ENCODE data around the gene FFAR2.
"Not testable (repeated sequence)": the region's sequence is repeated elsewhere in the genome, so short reads cannot be mapped to it uniquely, and the experiment has no call there.

The FFAR2 gene

DNA sequence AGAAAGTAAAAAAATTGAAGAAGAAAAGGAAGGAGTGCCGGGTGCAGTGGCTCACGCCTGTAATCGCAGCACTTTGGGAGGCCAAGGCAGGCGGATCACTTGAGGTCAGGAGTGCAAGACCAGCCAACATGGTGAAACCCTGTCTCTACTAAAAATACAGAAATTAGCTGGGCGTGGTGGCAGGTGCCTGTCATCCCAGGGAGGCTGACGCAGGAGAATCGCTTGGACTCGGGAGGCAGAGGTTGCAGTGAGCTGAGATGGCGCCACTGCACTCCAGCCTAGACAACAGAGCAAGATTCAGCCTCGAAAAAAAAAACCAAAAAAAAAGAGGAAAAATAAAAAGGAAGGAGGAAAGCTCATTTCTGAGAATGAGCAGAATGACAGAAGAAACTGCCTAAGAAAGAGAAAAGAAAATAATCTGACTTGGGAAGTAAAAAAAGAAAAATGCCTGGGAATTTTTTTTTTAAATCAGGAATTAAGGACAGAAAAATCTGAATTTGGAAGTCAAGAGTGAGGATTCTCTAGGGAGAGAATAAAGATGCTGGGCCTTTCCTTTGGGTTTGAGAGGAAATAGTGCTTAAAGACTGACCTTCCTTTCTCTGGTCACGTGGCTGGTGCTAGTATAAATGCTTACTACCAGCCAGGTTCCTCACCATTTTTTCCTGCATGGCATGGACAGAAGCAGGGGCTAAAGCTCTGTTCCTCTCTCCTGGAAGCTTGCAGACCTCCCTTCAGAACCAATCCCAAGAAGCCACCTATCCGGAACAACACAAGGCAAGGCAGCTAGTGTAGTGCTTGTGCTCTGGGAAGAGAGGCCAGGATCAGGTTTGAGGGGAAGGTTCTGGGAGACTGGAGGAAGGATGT, at the start of gene FFAR2:
TSS of gene FFAR2 (plus strand) at position 652 of the 864 bp plus-strand sequence. CDS start 1,458 bp downstream, outside the sequence.
- no peak for DNase-seq

DNA sequence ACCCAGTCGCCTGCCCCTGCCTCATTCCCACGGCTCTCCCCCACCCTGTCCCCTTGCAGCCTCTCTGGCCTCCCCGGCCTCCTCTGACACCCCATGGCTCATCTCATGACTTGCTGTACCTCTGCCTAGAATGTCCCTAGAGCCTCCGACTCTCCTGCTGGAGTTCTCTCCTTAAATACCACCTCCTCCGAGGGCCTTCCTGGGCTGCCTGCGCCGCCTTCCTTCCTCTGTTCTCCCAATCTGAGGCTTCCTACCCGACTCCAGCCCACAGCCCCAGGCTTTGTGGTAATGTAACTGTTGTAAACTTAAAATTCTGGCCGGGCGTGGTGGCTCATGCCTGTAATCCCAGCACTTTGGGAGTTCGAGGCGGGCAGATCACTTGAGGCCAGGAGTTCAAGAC, 49.5 kb upstream of the FFAR2 start:
- DNase-seq: no peak

DNA sequence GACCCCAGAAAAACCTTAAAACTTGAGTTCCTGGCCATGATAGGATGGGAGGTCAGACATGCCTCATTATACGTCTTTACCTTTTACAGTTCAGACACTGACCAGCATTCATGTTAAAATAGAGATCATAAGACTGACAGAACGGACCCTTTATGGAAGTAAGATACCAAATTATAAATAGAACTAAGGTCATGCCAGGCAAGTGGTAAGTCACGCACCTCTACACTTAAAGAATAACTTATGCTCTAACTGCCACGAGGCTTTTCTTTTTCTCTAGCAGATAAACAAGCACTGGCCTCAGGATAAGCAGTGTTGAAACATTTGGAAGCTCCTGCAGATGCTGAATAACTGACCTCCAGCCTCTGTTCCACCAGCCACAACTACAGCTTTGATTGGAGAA, 48.8 kb upstream of the FFAR2 start:
- DNase-seq: no peak

DNA sequence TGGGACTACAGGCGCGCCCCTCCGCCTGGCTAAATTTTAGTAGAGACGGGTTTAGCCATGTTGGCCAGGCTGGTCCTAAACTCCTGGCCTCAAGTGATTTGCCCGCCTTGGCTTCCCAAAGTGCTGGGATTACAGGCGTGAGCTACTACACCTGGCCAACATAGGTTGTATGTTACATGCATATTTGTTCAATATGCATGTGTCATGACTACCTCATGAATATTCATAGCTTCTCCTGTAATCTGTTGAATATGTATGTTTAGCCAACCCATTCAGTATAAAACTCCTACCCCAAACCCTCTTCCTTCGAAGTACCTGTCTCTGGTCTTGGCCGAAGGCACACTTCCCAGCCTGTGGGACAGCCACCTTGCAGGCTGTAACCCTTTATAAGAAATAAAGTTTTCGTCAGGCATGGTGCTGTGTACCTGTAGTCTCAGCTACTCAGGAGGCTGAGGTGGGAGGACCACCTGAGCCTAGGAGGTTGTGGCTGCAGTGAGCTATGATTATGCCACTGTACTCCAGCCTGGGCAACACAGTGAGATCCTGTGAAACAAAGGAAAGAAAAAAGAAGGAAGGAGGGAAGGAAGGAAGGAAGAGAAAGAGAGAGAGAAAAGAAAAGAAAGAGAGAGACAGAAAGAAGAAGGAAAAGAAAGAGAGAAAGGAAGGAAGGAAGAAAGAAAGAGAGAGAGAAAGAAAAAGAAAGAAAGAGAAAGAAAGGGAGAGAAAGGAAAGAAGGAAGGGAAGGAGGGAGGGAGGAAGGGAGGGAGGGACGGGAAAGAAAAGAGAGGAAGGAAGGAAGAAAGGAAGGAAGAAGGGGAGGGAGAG, 47.9 kb upstream of the FFAR2 start:
- no peak for DNase-seq

DNA sequence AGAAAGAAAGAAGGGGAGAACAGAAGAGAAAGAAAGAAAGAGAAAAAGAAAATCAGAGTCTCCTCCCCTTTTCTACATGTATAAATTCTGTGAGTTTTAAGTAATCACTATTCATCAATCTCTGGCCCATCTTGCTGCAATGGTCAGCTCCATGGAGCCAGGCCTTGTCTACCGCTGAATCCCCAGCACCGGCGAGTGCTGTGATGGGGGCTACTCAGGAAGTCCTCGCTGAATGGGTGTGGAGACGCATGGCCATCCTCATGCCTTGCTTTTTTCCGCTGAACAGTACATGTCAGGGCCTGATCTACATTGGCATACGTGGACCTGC, 47.3 kb upstream of the FFAR2 start:
- DNase-seq: no peak

DNA sequence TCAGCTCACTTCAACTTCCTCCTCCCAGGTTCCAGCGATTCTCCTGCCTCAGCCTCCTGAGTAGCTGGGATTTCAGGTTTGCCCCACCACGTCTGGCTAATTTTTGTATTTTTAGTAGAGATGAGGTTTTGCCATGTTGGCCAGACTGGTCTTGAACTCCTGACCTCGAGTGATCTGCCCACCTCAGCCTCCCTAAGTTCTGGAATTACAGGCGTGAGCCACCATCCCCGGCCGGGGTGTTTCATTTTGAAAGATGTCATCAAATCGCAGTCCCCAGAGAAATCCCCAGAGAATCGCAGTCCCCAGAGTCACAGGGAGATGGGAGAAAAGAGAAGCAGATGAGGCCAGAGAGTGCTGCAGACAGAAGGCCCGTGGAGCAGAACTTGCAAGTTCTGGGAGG, 46.6 kb upstream of the FFAR2 start:
- not testable (repeated sequence) for DNase-seq

DNA sequence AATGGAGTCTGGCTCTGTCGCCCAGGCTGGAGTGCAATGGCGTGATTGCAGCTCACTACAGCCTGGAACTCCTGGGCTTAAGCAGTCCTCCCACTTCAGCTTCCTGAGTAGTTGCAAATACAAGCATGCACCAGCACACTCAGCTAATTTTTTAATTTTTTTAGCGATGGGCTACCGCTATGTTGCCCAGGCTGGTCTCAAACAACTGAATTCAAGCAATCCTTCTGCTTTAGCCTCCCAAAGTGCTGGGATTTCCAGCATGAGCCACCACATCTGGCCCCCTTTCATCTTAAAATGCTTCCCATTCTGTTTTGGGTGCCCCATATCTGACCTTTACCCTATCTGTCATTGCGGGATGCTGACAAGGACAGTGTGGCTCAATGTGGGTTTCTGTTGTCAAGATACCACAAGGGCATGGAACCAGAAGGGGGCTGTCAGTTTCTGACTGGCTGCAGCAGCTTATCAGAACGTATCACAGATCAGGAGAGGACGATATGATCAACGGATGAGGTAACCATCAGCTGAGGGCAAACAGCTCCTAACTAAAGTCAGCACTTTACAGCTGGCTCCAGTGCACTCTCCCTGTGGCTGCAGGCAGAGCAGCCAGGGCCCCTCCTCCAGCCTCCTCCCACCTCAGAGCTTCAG, 44.8 kb upstream of the FFAR2 start:
- DNase-seq: no peak

DNA sequence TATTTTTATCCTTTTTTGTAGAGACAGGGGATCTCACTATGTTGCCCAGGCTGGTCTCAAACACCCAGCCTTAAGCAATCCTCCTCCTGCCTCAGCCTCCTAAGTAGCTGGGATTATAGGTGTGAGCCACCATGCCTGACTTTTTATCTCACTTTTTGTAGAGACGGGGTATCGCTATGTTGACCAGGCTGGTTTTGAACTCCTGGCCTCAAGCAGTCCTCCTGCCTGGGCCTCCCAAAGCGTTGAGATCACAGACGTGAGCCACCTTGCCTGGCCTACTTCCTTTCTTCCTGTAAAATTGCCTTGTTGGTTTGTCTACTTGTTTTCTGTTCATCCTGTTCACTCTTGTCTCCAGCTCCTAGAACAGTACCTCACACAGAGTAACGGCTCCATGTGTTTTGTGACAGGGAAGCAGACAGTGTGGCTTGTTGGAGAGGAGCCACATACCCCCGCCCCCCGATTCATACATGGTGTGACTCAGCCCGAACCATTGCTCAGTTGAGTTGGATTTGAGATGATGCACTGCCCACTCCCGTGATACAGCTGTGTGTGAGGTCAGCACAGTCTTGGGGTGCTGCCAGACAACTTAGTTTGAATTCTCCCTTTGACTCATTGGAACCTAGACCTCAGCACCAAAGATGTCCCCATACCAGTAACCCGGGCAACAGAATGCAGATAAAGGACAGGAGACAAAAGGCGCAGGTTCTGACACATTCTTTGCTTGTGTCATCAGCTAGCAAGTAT, 43.0 kb upstream of the FFAR2 start:
- DNase-seq: no peak

DNA sequence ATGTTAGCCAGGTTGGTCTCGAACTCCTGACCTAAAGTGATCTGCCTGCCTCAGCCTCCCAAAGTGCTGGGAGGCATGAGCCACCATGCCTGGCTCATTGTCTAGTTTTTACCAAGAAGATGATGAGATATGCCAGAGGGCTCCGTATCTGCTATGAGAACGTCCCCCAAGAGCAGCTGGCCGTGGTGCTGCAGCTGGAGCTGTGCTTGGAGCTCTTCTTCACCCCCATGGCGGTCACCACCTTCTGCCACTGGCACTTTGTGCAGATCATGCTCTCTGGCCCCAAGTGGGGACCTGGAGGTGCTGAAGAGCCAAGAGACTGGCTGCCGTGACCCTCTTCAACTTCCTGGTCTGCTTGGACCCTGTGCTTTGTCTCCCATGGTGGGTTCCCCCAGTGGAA, 40.4 kb upstream of the FFAR2 start:
- DNase-seq: no peak

DNA sequence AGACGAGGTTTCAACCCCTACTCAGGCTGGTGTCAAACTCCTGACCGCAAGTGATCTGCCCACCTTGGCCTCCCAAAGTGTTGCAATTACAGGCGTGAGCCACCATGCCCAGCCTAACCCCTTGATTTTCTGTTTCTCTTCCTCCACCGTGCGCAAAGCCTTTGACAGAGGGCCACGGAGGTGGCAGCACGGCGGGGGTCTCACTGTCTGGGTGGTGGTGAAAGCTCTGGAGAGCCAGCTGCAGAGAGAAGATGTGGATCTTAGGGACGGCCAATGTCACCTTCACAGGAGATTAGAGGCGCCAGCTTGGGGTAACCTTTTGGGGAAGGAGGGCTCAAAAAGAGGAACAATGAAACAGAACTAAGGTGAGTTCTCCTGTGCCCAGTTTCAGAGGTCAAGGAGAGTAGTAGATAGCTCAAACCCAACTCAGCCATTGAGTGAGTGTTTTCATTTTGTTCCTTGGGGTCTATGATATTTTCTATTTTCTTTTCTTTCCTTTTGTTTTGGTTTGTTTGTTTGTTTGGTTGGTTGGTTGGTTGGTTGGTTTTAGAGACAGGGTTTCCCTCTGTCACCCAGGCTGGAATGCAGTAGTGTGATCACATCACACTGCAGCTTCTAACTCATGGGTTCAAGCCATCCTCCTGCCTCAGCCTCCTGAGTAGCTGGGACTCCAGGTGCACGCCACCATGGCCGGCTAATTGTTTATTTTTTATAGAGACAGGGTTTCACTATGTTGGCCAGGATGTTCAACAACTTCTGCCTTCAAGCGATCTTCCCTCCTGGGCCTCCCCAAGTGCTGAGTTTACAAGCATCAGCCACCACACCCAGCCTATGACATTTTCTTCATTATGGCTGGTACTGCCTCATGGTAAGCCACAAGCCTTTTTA, 39.5 kb upstream of the FFAR2 start:
- DNase-seq: no peak

DNA sequence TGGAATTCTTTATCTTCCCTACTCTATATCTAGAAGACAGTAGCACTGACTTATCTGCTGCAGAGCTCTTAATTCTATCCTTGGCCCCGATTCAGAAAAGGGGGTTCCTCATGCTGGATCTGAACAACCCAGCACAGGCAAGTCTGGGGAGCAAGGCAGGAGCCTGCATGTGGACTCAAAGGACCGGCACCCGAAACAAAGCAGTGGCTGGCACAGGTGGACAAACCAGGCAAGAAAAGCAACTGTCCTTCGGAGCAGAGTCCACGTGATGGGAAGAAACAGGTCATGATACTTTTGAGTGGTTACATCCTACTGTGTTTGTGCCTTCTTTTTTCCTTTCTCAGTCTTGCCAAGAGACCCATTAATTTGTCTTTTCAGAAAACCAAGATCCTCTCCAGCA, 38.9 kb upstream of the FFAR2 start:
- no peak for DNase-seq

DNA sequence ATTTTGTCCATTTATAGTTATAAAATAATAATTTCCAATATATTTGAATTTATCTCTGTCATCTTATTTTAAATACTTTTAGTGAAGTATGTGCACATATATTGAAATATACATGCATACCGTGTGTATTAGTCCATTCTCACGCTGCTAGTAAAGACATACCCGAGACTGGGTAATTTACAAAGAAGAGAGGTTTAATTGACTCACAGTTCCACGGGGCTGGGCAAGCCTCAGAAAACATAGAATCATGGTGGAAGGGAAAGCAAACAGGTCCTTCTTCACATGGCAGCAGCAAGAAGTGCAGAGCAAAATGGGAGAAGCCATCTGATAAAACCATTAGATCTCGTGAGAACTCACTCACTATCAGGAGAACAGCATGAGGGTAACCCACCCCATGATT, 37.6 kb upstream of the FFAR2 start:
- no peak for DNase-seq

DNA sequence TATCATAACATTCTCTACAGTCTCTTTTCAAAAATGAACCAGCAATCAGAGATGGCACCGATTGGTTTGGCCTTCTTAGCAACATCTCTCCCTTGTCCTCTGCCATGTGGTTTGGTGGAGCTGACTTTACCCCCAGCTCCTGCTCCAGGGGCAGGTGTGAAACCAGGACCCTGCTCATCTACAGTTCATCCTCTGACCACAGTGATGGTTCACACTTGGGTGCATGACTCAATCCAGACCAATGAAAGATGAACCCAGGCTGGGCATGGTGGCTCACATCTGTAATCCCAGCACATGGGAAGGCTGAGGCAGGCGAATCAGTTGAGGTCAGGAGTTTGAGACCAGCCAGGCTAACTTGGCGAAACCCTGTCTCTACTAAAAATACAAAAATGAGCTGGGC, 33.6 kb upstream of the FFAR2 start:
- no peak for DNase-seq

DNA sequence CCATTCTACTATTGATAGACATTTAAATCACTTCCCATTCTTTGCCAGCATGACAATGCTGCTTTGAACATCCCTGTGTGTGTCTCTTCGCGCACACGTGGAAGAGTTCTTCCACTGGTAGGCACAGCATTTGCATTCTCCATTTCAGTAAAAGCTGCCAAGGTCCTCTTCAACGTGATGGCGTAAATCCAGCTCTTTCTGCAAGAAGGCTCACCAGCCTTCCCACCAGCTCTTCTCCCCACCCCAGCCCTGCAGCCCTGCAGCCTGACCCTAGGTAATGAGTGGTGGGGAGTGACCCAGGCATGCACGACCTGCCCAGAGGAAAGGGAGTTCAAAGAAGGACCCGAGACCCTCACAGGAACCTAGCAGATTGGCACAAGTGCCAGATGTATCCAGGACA, 31.7 kb upstream of the FFAR2 start:
- DNase-seq: no peak

DNA sequence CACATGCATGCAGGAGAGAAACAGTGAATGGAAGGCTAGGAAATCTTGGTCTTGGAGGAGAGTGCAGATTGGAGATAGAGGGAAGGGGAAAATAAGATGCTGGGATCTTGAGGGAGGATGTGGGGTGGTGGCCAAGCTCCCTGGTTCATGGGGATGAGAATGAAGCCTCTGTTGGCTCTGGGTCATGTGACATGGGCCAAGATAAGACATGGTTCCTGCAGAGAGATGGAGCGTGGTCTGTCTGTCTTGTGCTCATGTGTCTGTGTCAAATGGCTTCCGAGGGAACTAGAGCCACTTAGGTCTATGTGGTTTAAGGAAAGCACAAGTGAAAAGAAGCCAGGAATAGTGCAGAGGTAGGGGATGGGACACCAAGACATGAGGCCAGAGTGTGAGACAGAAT, 30.8 kb upstream of the FFAR2 start:
- DNase-seq: no peak

DNA sequence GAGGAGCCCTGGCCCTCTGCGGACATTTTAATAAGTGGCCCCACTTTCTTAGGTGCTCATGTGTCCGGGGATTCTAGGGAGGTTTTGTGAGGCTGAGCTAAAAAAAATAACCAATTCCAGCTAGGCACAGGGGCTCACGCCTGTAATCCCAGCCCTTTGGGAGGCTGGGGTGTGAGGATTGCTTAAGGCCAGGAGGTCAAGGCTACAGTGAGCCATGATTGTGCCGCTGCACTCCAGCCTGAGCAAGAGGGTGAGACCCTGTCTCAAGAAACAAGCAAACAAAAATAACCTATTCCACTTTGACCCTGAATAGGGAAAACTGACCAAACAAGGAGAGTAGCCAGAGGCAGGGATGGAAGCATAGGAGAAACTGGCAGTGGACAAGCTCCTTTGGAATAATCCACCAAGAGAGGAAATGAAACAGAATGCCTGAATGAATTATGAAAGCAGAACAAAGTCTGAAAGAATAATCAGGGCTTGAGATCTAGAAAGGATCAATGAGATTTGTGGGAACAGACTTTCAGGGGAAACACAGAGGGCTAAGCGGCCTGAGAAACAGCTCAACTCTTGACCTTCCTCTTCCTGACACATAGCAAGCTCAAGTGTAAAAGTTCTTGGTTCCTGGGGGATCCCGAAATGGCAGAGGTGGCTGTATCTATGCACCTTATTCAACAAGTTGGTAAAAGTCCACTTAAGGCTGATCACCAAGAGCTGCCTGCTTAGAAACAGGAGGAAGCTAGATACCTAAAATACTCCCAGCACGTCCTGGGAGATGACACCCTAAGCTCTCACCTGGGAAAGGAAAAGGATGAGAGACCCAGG, 30.1 kb upstream of the FFAR2 start:
- no peak for DNase-seq

DNA sequence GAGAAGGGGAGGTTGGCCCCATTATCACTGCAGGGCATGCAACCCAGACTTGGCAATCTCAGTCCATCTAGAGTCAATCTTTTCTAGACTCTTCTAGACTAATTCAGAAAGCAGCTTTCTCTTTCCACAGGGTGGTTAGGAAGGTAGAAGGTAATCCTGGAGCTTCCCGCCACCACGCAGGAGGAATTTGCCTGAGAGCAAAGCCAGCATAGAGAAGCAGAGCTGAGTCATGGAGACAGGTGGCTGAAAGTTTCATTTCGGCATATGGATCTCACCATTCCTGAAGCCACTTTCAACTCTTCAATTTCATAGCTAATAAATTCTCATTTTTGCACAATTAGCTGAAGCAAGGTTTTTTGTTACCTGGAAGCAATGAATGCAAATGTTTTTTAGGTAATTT, 29.0 kb upstream of the FFAR2 start:
- DNase-seq: no peak

DNA sequence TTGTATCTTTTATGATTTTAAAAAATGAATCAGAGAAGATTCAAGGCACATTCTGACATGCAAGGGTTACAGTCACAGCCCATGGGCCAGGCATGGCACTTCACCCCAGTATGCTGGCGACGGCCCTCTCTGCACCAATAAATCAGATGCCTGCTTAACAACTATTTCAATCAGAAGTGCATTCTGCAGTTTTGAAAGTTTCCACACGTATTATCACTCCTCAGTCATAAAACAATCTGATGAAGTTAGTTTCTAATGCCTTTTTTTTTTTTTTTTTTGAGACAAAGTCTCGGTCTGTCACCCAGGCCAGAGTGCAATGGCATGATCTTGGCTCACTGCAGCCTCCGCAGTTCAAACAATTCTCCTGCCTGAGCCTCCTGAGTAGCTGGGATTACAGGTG, 28.3 kb upstream of the FFAR2 start:
- DNase-seq: no peak

DNA sequence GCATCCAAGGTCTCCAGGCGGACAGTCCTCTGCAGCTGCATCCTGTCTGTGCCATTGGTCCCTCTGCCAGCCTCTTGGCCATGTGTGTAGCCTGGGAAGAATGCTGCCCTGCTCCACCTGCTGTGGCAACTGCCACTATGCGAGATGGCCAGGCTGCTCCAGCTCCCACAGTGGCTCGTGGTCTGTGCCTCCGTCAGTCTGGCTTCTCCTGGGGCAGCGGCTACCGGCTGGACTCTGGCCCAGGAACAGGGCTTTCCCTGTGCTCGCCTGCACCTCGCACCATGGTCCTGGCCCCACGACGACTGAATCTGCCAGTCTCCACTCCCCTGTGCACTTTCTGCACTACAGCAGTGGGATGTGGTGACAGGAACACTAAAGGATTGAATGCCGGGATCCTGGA, 26.7 kb upstream of the FFAR2 start:
- no peak for DNase-seq

DNA sequence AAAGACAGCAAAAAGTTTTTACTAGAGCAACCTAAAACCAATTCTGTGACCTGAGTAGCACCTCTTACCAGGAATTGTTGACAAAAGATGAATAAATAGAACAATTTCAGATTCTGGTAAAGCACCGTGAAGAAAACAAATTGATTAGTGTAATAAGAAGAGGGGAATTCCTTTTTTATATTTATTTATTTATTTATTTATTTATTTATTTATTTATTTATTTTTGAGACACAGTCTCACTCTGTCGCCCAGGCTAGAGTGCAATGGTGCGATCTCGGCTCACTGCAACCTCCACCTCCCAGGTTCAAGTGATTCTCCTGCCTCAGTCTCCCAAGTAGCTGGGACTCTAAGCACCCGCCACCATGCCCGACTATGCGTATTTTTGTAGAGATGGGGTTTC, 24.7 kb upstream of the FFAR2 start:
- not testable (repeated sequence) for DNase-seq

DNA sequence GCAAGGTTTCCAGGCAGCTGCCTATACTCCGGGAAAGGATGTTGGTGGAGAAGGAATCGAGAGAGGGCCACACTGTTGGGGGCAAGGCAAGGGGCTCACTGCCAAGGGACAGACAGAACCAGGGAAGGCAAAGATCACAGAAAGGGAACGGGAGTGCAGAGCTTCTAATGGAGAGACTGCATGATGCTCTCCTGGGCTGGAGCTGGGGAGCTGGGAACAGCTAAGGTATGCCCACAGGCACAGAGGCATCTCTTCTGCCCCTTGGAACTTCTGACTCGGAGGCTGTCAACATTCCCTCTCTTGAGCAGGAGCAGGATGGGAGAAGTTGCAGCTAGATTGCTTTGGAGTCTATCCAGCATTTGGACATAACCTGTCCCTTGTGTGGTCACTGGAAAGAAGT, 22.4 kb upstream of the FFAR2 start:
- no peak for DNase-seq
